ENCODE results near the gene PSMC5. TPM values are rescaled to one million over a fixed set of nuclear protein-coding genes. Genes with fewer than 3 reads are reported as not detected.

PSMC5 gene
- total and polyA plus RNA-seq, 9 of the 15 experiments (the other 6 are each of a cell fraction or from before 2014, with no cell fraction given): 89.2 to 393 (median 161) TPM

DNA sequence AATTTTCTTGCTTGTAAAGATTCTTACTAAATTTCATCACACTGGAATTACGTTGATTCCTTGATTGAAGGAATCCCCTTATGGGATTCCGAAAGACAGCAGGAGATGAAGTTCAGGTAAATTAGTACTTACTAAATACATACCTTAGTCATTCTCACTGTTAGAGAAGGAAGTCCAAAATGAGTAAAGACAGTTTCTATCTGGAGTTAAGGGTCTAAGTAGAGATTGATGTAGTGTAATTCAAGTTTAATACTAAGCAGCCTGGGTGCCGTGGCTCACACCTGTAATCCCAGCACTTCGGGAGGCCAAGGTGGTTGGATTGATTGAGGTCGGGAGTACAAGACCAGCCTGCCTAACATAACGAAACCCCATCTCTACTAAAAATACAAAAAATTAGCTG is 43.7 kb upstream of the PSMC5 start:
- H3K27ac ChIP-seq (ENCODE audit: extremely low read depth, low read depth, low read length): no peak overlapping the region
- DNase-seq (ENCODE audit: extremely low read depth in 1 of 4, low spot score in 3 of 4) (no peak), ATAC-seq (no peak), FAIRE-seq (no peak)
- WGBS (ENCODE audit: insufficient coverage, low coverage, missing lambda C conversion rate): 89% methylated on average over 6 of the region's 6 CpGs
- no peak overlapping the region for H3K4me3 ChIP-seq
- H3K9ac ChIP-seq (ENCODE audit: insufficient read depth in 1 of 2, low read depth in 2 of 2, low read length in 2 of 2): peak overlapping the region in 1 of 2 experiments; percentile 33; a peak in 1 of 4 replicates
- ChIA-PET CTCF (ENCODE audit: low intra/inter-chr PET ratio) (no interaction called here), POLR2A (interaction anchor here (0.6 to 8.0 kb wide), 12 partner anchors 8 to 65 kb away, joined by 3 to 82 read pairs (median 4); partner anchors contain the start of genes CCDC47 and DDX42)
- no peaks in the 10 kb centered on the region for H3K9me3 ChIP-seq (replicated peaks; ENCODE audit: control insufficient read depth, insufficient read depth, low read depth, low read length)
- peaks cover 7% of the 10 kb centered on the region; the same call in 1 of the 2 replicates for H4K20me1 ChIP-seq (replicated peaks; ENCODE audit: control insufficient read depth, insufficient read depth, low read length)
- intact Hi-C loops (cut with micrococcal nuclease) (no loop called here), in situ Hi-C loops (cut with MboI) (no loop called here)
- no peak overlapping the region for H2AFZ ChIP-seq (ENCODE audit: low read depth, low read length)
- H3K4me2 ChIP-seq (ENCODE audit: insufficient read depth, low read length): no peak overlapping the region
- no peaks in the 10 kb centered on the region; a peak in 1 of 5 replicates for H3K4me1 ChIP-seq (replicated peaks in 1 of 2; ENCODE audit: control insufficient read depth in 2 of 2, insufficient read depth in 2 of 2, low read length in 2 of 2)
- H3K27me3 ChIP-seq (ENCODE audit: control insufficient read depth in 2 of 2, insufficient read depth in 2 of 2, low read length in 2 of 2): no peaks in the 10 kb centered on the region
- peaks cover 86% of the 10 kb centered on the region for H3K36me3 ChIP-seq (ENCODE audit: control insufficient read depth, insufficient read depth, low read length)
- peaks cover 88% of the 10 kb centered on the region for H3K79me2 ChIP-seq (ENCODE audit: control insufficient read depth, insufficient read depth, low read length)
- no TSS peak for BruUV-seq (replicated peaks)
- H3K9me1 ChIP-seq (ENCODE audit: control insufficient read depth, insufficient read depth, low read length): no peaks in the 10 kb centered on the region
- TF ChIP-seq ZBTB49 (CRISPR knock-in tag; IDR thresholded peaks at IDR 0.05; ENCODE audit: borderline replicate concordance) (no peak), E2F8 (IDR thresholded peaks at IDR 0.05; ENCODE audit: low read depth, partially characterized antibody) (no peak), TAF15 (IDR thresholded peaks at IDR 0.05; ENCODE audit: low read depth, low read length) (no peak), SRSF7 (optimal IDR thresholded peaks at IDR 0.05; ENCODE audit: low read depth, low read length) (no peak), HDAC3 (IDR thresholded peaks at IDR 0.05; ENCODE audit: borderline replicate concordance, partially characterized antibody) (no peak), ZNF561 (CRISPR knock-in tag; conservative IDR thresholded peaks at IDR 0.05) (no peak), HEY1 (CRISPR knock-in tag; IDR thresholded peaks at IDR 0.05; ENCODE audit: borderline replicate concordance) (no peak), ZKSCAN8 (CRISPR knock-in tag; IDR thresholded peaks at IDR 0.05) (no peak), ATF4 (CRISPR knock-in tag; IDR thresholded peaks at IDR 0.05) (no peak), ZNF134 (CRISPR knock-in tag; conservative IDR thresholded peaks at IDR 0.05) (no peak), KLF10 (CRISPR knock-in tag; IDR thresholded peaks at IDR 0.05) (no peak), DNMT1 (IDR thresholded peaks at IDR 0.05) (no peak), BDP1 (IDR thresholded peaks at IDR 0.05; ENCODE audit: insufficient read depth, insufficient read length) (no peak), SUPT5H (IDR thresholded peaks at IDR 0.05) (no peak), ETV6 (IDR thresholded peaks at IDR 0.05; ENCODE audit: borderline replicate concordance in 1 of 2, low read depth in 2 of 2, low read length in 1 of 2) (no peak), ETV6 (CRISPR knock-in tag; IDR thresholded peaks at IDR 0.05; ENCODE audit: borderline replicate concordance) (no peak)
- TF ChIP-seq, protein P1, sequence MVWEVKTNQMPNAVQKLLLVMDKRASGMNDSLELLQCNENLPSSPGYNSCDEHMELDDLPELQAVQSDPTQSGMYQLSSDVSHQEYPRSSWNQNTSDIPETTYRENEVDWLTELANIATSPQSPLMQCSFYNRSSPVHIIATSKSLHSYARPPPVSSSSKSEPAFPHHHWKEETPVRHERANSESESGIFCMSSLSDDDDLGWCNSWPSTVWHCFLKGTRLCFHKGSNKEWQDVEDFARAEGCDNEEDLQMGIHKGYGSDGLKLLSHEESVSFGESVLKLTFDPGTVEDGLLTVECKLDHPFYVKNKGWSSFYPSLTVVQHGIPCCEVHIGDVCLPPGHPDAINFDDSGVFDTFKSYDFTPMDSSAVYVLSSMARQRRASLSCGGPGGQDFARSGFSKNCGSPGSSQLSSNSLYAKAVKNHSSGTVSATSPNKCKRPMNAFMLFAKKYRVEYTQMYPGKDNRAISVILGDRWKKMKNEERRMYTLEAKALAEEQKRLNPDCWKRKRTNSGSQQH (CRISPR knock-in tag; IDR thresholded peaks at IDR 0.05): no peak

Data from K562 (cell line).